Kidney capillary endothelial cell (primary cell): ENCODE data around the gene CD2AP.
"Not testable (repeated sequence)": the region's sequence is repeated elsewhere in the genome, so short reads cannot be mapped to it uniquely, and the experiment has no call there.

Experiments
- DNase-seq: peaks from one replicate; pipeline ENCODE4 v3.0.0-alpha.2; 2018; ENCODE audit warnings: low spot score

Gene CD2AP

GRCh38 chr6:47464052-47464451 lies 13.5 kb upstream of the CD2AP start:
- no peak for DNase-seq

DNA sequence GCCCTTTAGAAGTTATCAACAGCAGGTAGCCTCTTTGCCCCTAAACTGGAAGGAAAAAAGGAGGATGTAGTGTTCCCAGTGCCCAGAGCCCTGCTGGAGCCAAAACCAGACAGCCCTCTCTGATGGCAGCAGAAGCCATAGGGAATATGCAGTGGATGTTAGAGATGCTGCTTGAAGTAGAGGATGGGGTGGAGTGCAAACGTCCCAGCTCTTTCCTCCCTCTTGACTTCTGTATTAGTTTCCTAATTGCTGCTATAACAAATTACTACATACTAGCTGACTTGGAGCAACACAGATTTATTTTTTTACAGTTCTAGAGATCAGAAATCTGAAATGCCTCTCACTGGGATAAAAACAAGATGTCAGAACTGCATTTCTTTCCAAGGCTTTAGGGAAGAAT lies 12.5 kb upstream of the CD2AP start:
- DNase-seq, result no peak

GRCh38 chr6:47471911-47472310 lies 5.7 kb upstream of the CD2AP start:
- no peak for DNase-seq

GRCh38 chr6:47473791-47474346 lies 3.7 kb upstream of the CD2AP start:
- peak; percentile 26 for DNase-seq

- no peak for DNase-seq
Observed at GRCh38 chr6:47475319-47475816, 2.2 kb upstream of the CD2AP start.

DNA sequence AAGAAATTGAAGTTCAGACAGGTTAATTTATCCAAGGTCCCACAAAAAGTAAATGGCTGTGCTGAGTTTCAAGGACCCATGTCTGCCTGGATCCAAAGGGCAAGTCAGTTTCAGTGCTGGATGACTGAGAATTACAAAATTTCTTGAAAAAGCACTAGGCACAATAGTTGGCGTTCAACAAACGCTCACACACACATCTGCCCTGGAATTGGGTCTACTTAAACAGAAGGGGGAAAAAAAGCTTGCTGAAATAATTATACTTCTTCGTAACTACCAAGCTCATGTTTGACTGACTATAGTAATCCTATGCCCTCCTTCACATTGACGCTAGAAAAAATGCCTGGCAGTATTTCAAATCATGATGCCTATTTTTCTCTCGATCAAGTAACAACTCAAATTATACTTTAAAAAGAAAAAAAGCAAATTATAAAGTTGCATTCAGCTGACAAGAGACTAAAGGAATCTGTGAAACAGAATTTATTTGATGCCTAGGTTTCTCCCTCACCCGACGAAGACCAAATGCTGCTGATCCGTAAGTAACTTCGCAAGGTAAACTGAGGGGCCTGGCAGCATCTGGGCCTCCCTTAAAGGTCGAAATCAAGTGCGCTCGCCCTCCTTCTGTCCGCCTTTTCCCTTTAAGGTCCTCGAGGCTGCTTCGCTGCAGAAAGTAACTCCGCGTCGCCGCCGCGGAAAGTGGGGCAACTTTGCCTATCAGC lies 650 bp upstream of the CD2AP start:
- DNase-seq, result peak; percentile 7

- DNase-seq, result peak; percentile 29
Observed at GRCh38 chr6:47478233-47479139, 897 bp downstream of the CD2AP start.

- no peak for DNase-seq
Observed at GRCh38 chr6:47479140-47479508, 1.5 kb downstream of the CD2AP start.

DNA sequence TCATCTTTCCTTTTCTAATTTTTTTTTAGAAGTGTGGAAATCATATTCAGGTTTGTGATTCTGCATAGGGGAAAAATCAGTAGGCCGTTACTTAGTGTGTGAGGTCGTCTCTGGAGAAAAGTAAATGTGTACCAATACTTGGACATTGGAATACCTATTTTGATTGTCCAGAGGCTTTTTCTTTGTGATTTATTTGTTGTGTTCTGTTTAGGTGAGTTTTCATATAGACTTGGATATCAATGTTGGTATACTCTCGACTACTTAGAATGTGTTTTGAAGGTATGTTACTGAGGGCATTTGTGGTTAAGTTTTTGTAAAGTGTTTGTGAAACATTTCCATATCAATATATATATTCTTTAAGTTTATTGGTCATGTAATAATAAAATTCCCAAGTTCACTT lies 2.3 kb downstream of the CD2AP start:
- DNase-seq, result no peak

DNA sequence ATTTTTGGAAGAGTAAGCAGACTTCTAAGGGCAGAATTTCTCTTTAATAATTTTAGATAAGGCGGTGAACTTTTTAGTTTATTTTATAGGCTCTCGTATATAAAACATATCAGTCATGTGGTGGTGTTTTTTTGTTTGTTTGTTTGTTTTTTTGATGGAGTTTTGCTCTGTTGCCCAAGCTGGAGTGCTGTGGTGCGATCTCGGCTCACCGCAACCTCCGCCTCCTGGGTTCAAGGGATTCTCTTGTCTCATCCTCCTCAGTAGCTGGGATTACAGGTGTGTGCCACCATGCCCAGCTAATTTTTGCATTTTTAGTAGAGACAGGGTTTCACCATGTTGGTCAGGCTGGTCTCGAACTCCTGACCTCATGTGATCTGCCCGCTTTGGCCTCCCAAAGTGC lies 3.6 kb downstream of the CD2AP start:
- not testable (repeated sequence) for DNase-seq

GRCh38 chr6:47481806-47482205 lies 4.2 kb downstream of the CD2AP start:
- no peak for DNase-seq

DNA sequence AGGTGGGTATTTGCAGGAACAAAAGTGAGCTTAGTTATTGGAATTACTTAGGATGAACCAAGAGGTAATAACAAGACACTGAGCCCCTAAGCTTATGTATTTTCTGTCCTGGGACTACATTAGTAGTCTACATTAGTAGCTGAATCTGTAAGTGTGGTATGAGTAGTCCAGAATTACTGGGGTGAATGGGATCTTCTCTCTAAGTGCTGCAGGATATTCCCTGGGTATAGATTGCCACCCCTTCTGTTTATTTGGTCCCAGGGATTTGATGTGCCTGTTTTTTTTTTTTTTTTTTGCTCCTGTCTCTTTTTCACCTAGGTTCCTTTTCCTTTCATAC lies 5.9 kb downstream of the CD2AP start:
- no peak for DNase-seq

- DNase-seq, result no peak
Observed at GRCh38 chr6:47483853-47484546, 6.4 kb downstream of the CD2AP start.

- DNase-seq, result no peak
Observed at GRCh38 chr6:47484616-47485015, 7.0 kb downstream of the CD2AP start.

DNA sequence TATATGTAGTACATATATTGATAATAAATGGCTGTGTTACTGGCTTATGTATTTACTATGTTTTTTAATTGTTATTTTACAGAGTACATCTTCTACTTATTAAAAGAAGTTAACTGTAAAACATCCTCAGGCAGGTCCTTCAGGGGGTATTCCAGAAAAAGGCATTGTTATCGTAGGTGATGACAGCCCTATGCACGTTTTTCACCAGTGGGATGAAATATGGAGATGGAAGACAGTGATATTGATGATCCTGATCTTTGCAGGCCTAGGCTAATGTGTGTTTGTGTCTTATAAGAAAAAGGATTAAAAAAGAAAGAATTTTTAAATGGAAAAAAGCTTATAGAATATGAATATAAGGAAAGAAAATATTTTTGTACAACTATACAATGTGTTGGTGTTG lies 7.5 kb downstream of the CD2AP start:
- no peak for DNase-seq

DNA sequence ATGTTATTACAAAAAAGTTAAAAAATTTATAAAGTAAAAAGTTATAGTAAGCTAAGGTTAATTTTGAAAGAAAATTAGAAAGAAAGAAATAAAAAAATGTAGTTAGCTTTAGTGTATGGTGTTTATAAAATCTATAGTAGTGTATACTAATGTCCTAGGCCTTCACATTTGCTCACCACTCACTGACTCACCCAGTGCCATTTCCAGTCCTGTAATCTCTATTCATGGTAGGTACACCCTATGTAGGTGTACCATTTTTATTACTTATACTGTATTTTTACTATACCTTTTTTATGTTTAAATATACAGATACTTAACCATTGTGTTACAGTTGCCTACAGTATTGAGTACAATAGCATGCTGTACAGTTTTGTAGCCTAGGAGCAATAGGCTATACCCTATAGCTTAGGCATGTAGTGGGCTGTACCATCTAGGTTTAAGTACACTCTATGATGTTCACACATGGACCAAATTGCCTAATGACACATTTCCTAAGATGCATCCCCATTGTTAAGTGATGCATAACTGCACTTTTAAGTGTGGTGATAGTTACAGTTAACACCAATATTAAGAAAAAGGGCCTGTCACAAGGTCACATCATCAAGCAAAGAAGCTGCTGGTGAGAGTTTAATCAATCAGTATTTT lies 8.0 kb downstream of the CD2AP start:
- peak; percentile 11 for DNase-seq

- DNase-seq, result no peak
Observed at GRCh38 chr6:47489995-47490394, 12.4 kb downstream of the CD2AP start.

DNA sequence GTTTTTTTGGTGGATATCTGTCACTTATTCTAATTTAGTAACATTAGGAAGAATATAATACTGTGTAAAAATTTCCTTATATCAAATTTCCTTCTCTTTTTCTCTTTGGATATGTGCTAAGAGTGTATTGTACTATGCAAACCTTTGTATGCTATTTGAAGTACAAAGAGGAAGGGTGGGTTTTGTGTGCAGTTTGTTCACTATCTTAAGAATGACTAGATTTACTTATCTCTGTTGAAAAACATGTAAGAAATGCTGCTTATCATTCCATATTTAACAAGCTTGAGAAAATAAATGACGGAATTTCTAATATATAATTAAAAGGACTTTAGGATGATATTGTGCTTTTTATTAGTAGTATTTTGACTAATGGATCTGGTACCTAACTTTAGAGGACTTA lies 13.1 kb downstream of the CD2AP start:
- no peak for DNase-seq

DNA sequence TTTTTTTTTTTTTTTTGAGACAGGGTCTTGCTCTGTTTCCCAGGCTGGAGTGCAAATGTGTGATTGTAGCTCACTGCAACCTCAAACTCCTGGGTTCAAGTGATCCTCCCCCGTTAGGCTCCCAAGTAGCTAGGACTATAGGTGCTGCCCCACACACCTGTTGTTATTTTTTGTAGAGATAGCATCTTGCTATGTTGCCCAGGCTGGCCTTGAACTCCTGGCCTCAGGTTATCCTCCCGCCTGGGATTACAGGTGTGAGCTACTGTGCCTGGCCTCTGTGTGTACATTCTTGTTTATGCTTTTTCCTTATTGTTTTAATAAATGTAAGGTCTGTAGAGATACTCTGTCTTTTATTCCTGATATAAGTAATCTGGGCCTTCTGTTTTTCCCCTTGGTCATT lies 14.8 kb downstream of the CD2AP start:
- DNase-seq, result no peak

DNA sequence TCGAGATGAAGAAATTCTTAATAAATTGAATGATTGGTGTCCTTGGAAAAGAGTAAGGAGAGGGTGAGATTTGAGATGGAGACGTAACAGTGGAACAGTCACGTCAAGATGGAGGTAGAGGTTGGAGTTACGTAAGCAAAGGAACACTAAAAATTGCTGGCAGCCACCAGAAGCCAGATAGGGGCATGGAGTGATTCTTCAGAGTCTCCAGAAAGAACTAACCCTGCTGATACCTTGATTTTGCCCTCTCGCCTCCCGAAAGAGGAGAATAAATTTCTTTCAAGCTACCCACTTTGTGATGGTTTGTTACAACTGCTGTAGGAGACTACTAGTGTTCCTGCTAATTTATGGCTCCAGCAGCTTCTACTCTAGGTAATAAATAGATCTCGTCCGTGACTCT lies 17.6 kb downstream of the CD2AP start:
- DNase-seq, result no peak

DNA sequence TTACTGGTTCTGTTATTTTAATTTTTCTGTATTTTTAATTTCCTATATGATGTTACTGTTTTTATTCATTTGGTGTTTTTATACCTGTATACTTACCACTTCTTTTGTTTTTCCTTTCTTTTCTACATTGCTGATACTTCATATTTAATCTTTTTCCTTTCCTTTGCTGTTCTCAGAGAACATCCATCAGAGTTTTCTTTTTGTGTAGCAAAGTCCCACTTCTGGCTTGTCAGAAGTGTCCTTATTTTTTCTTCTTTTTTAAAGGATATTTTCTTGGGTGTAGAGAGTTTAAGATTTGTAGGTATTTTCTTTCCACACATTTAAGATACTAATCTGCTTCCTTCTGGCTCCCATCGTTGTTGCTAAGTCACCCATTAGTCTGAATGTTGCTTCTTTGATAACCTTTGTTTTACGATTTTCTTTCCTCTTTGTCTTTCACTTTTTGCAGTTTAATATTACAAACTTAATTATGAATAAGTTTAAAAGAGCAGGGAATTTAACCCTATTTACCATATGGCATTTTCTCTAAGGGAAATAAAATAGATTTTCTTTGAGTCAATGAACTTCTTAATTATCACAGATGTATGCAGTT lies 18.5 kb downstream of the CD2AP start:
- no peak for DNase-seq
